GM10248 (cell line): ENCODE measurements around the gene KLHDC8A.
"Not testable (repeated sequence)": the region's sequence is repeated elsewhere in the genome, so short reads cannot be mapped to it uniquely, and the experiment has no call there.

Experiments used
- CTCF ChIA-PET: fragments of 300-600 bp; sonication (Branson Sonifier 250); formaldehyde crosslinking; extraction: SDS; loops from one replicate; lab custom pipeline; 2021; ENCODE audit warnings: antibody characterized with exemption; lab: Yijun Ruan, JAX
- POLR2A ChIA-PET: fragments of 350-650 bp; sonication (Branson Sonifier 250); formaldehyde crosslinking; extraction: SDS; loops from one replicate; lab custom pipeline; 2020; ENCODE audit warnings: antibody characterized with exemption; lab: Yijun Ruan, JAX
- DNase-seq: peaks from one replicate; pipeline ENCODE4 v3.0.0; 2012; ENCODE audit errors: extremely low spot score
- TF ChIP-seq, protein P1 (sequence below): IDR thresholded peaks from 2 replicates; pipeline ENCODE4 v1.5.1; 2012; ENCODE audit warnings: mild to moderate bottlenecking, low read depth; ENCODE audit errors: extremely low read depth, missing control alignments, control extremely low read depth

KLHDC8A gene

DNA sequence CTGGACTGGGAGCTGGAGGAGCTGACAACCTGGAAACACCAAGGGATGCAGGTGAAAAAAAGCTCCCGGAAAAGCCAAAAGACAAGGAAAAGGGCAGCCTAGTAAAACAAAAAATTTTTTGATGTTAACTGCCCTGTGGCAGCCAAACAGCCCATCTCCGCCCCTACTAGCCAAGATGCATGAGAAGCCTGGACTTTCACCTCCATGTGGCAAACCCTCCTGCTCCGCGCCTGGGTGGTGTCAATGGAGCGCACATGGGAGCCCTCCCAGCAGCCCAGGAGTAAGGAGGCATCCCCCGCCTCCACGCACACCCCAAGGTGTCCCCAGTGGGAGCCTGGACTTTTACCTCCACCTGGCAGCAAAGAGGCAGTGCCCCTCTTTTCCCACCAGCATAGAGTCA, 34.7 kb upstream of the KLHDC8A start:
- TF ChIP-seq, protein P1, sequence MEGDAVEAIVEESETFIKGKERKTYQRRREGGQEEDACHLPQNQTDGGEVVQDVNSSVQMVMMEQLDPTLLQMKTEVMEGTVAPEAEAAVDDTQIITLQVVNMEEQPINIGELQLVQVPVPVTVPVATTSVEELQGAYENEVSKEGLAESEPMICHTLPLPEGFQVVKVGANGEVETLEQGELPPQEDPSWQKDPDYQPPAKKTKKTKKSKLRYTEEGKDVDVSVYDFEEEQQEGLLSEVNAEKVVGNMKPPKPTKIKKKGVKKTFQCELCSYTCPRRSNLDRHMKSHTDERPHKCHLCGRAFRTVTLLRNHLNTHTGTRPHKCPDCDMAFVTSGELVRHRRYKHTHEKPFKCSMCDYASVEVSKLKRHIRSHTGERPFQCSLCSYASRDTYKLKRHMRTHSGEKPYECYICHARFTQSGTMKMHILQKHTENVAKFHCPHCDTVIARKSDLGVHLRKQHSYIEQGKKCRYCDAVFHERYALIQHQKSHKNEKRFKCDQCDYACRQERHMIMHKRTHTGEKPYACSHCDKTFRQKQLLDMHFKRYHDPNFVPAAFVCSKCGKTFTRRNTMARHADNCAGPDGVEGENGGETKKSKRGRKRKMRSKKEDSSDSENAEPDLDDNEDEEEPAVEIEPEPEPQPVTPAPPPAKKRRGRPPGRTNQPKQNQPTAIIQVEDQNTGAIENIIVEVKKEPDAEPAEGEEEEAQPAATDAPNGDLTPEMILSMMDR: no peak
- ChIA-PET POLR2A (no interaction called here), CTCF (no interaction called here)
- no peak for DNase-seq

GRCh38 chr1:205387845-205388244, 31.1 kb upstream of the KLHDC8A start:
- TF ChIP-seq, protein P1: no peak
- no peak for DNase-seq
- ChIA-PET CTCF (interaction anchor here (0.9 to 3.0 kb wide), 4 partner anchors 9 to 271 kb away, joined by 3 to 11 read pairs (median 4); no protein-coding TSS in a partner anchor), POLR2A (no interaction called here)

DNA sequence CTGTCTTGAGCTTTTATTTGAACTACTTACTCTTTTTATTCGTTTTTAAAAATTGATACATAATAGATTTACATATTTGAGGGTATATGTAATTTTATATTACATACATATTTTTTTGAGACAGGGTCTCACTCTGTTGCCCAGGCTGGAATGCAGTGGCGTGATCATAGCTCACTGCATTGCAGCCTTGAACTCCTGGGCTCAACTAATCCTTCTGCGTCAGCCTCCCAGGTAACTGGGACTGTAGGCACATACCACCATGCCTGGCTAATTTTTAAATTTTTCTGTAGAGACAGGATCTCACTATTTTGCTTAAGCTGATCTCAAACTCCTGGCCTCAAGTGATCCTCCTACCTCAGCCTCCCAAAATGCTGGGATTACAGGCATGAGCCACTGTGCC, 26.3 kb upstream of the KLHDC8A start:
- DNase-seq, POLR2A ChIA-PET: not testable (repeated sequence)
- CTCF ChIA-PET: interaction anchor here (2.0 kb wide), 1 partner anchor 29 kb away, joined by 5 read pairs; no protein-coding TSS in a partner anchor

GRCh38 chr1:205382561-205382960, 25.8 kb upstream of the KLHDC8A start:
- no peak for DNase-seq
- CTCF ChIA-PET: interaction anchor here (2.0 kb wide), 1 partner anchor 29 kb away, joined by 5 read pairs; no protein-coding TSS in a partner anchor
- POLR2A ChIA-PET: no interaction called here
- TF ChIP-seq, protein P1: no peak

GRCh38 chr1:205381305-205381704, 24.6 kb upstream of the KLHDC8A start:
- no peak for DNase-seq
- TF ChIP-seq, protein P1: no peak
- ChIA-PET CTCF (interaction anchor here (2.0 kb wide), 1 partner anchor 27 kb away, joined by 5 read pairs; no protein-coding TSS in a partner anchor), POLR2A (no interaction called here)

- no peak for DNase-seq
- TF ChIP-seq, protein P1: no peak
- CTCF ChIA-PET: interaction anchor here (1.2 kb wide), 1 partner anchor 107 kb away, joined by 3 read pairs; no protein-coding TSS in a partner anchor
- POLR2A ChIA-PET: no interaction called here
Observed at GRCh38 chr1:205380882-205381281, 24.2 kb upstream of the KLHDC8A start.

DNA sequence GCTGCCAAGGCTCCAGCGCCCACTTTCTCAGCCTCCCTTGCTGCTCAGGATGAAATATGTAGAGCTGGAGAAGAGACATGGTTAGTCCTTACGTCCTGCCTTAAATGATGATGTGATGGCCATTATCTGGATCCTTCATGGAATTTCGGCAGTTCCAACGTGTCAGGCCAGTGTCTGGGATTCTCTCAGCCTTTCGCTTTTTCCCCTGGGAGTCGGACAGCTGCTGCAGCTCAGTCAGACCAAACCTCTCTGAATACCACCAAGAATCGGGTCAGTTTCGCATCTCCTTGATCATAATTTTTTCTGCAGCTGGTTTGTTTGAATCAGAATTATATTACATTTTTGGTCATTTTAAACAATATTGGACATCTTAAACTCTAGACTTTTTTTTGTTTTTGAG, 22.3 kb upstream of the KLHDC8A start:
- no peak for DNase-seq
- CTCF ChIA-PET: interaction anchor here (1.6 kb wide), 1 partner anchor 25 kb away, joined by 5 read pairs; no protein-coding TSS in a partner anchor
- TF ChIP-seq, protein P1: no peak
- POLR2A ChIA-PET: no interaction called here
